ENCODE results near the gene GM2A.

GM2A gene

GRCh38 chr5:151295791-151296477 lies 42.9 kb downstream of the GM2A start:
- Histone ChIP-seq H3K79me2 (ENCODE audit: control insufficient read depth, low read length) (no peaks in the 10 kb centered on the region), H3F3A (ENCODE audit: control insufficient read depth, insufficient read depth) (no peaks in the 10 kb centered on the region), H3K36me3 (ENCODE audit: control insufficient read depth, low read length) (no peaks in the 10 kb centered on the region), H3K4me1 (ENCODE audit: control insufficient read depth, low read length) (no peaks in the 10 kb centered on the region), H3K27me3 (ENCODE audit: control insufficient read depth, low read length) (peaks cover 21% of the 10 kb centered on the region), H3K4me3 (ENCODE audit: low read length) (no peak overlapping the region), H3K9me2 (replicated peaks; ENCODE audit: control insufficient read depth, low read length) (no peaks in the 10 kb centered on the region), H3K27ac (ENCODE audit: low read depth, low read length) (no peak overlapping the region), H3K4me2 (ENCODE audit: low read length) (no peak overlapping the region), H3K9me3 (ENCODE audit: control insufficient read depth, insufficient read depth, low read length) (no peaks in the 10 kb centered on the region), H4K20me1 (ENCODE audit: control insufficient read depth, insufficient read depth, low read depth, low read length) (no peaks in the 10 kb centered on the region)
- TF ChIP-seq CTCF (IDR thresholded peaks at IDR 0.05; ENCODE audit: low read depth, low read length, poor library complexity, severe bottlenecking) (no peak), EZH2phosphoT487 (IDR thresholded peaks at IDR 0.05; ENCODE audit: borderline replicate concordance, low read length) (no peak)

GRCh38 chr5:151296478-151296830 lies 43.5 kb downstream of the GM2A start:
- Histone ChIP-seq H3K4me3 (ENCODE audit: low read length) (no peak overlapping the region), H3K9me3 (ENCODE audit: control insufficient read depth, insufficient read depth, low read length) (no peaks in the 10 kb centered on the region), H3K4me1 (ENCODE audit: control insufficient read depth, low read length) (no peaks in the 10 kb centered on the region), H3K27me3 (ENCODE audit: control insufficient read depth, low read length) (peaks cover 21% of the 10 kb centered on the region), H3K79me2 (ENCODE audit: control insufficient read depth, low read length) (no peaks in the 10 kb centered on the region), H3F3A (ENCODE audit: control insufficient read depth, insufficient read depth) (no peaks in the 10 kb centered on the region), H4K20me1 (ENCODE audit: control insufficient read depth, insufficient read depth, low read depth, low read length) (no peaks in the 10 kb centered on the region), H3K9me2 (replicated peaks; ENCODE audit: control insufficient read depth, low read length) (no peaks in the 10 kb centered on the region), H3K4me2 (ENCODE audit: low read length) (no peak overlapping the region), H3K36me3 (ENCODE audit: control insufficient read depth, low read length) (no peaks in the 10 kb centered on the region), H3K27ac (ENCODE audit: low read depth, low read length) (no peak overlapping the region)
- no peak for TF ChIP-seq CTCF (IDR thresholded peaks at IDR 0.05; ENCODE audit: low read depth, low read length, poor library complexity, severe bottlenecking)
- TF ChIP-seq EZH2phosphoT487 (IDR thresholded peaks at IDR 0.05; ENCODE audit: borderline replicate concordance, low read length) = no peak

GRCh38 chr5:151296974-151297373 lies 44.0 kb downstream of the GM2A start:
- Histone ChIP-seq H3K79me2 (ENCODE audit: control insufficient read depth, low read length) (no peaks in the 10 kb centered on the region), H3K9me3 (ENCODE audit: control insufficient read depth, insufficient read depth, low read length) (no peaks in the 10 kb centered on the region), H3K4me3 (ENCODE audit: low read length) (no peak overlapping the region), H3K36me3 (ENCODE audit: control insufficient read depth, low read length) (no peaks in the 10 kb centered on the region), H3K9me2 (replicated peaks; ENCODE audit: control insufficient read depth, low read length) (no peaks in the 10 kb centered on the region), H4K20me1 (ENCODE audit: control insufficient read depth, insufficient read depth, low read depth, low read length) (no peaks in the 10 kb centered on the region), H3K4me1 (ENCODE audit: control insufficient read depth, low read length) (no peaks in the 10 kb centered on the region), H3K27ac (ENCODE audit: low read depth, low read length) (no peak overlapping the region), H3K4me2 (ENCODE audit: low read length) (no peak overlapping the region), H3K27me3 (ENCODE audit: control insufficient read depth, low read length) (peaks cover 21% of the 10 kb centered on the region), H3F3A (ENCODE audit: control insufficient read depth, insufficient read depth) (no peaks in the 10 kb centered on the region)
- no peak for TF ChIP-seq CTCF (IDR thresholded peaks at IDR 0.05; ENCODE audit: low read depth, low read length, poor library complexity, severe bottlenecking)
- no peak for TF ChIP-seq EZH2phosphoT487 (IDR thresholded peaks at IDR 0.05; ENCODE audit: borderline replicate concordance, low read length)

Data from DOHH2 (cell line).